NCI-H446 (cell line): ENCODE measurements around the gene EML5.
A peak's percentile ranks its signal among the peaks of the same experiment; 100 is the strongest.

ENCODE experiments used
- DNase-seq, 2 experiments: peaks; one replicate each; lab custom pipeline; 2025; lab: John Stamatoyannopoulos, UW

EML5 gene

GRCh38 chr14:88562831-88563686 is 229.7 kb downstream of the EML5 start, which contains the start of gene ZC3H14:
Gene ZC3H14 (plus strand): TSS chr14:88563037. CDS start chr14:88563134, 97 bp downstream.
- DNase-seq: peak; percentile 86 to 95

DNA sequence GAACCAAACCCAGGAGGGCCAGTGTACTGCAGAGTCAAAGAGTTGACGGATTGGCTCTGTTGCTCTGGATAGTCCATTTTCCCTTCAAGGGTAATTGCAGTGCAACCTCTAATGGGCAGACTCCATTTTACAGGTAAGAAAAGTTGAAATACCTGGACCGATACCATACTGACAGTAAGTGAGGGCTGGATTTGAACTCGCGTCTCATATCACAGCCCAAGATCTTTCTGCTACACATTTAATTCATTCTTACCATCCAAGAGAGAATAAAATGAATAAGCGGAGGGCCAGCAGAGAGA is 230.3 kb downstream of the EML5 start:
- DNase-seq: no peak
